ENCODE measurements around the gene TSPAN5. TPM values are rescaled to one million over a fixed set of nuclear protein-coding genes. Genes with fewer than 3 reads are reported as not detected.

Gene TSPAN5
- total RNA-seq, 1 experiment from 2014 or later: 41.8 TPM

- H3K27me3 ChIP-seq (ENCODE audit: low read length): no peaks in the 10 kb centered on the region
- DNase-seq: no peak
- H2AFZ ChIP-seq (ENCODE audit: low read length): no peak overlapping the region
- H3K9ac ChIP-seq (ENCODE audit: low read length): no peak overlapping the region
- no peaks in the 10 kb centered on the region for H3K79me2 ChIP-seq (ENCODE audit: low read length)
- no peak for ATAC-seq
- no peaks in the 10 kb centered on the region for H3K9me2 ChIP-seq (replicated peaks; ENCODE audit: low read length)
- no peaks in the 10 kb centered on the region for H3K36me3 ChIP-seq (ENCODE audit: low read depth, low read length)
- TF ChIP-seq EZH2phosphoT487 (IDR thresholded peaks at IDR 0.05; ENCODE audit: borderline replicate concordance, low read length): no peak
- no peak for TF ChIP-seq CTCF (conservative IDR thresholded peaks at IDR 0.05; ENCODE audit: low read depth, low read length)
- no peak for TF ChIP-seq EZH2 (IDR thresholded peaks at IDR 0.05; ENCODE audit: low read length, unreplicated experiment)
- no peaks in the 10 kb centered on the region for H3F3A ChIP-seq (ENCODE audit: low read length, unreplicated experiment)
- POLR2A ChIA-PET (ENCODE audit: unreplicated experiment): no interaction called here
- CTCF ChIA-PET: no interaction called here
- no peak overlapping the region for H3K4me2 ChIP-seq (ENCODE audit: low read length)
- H4K20me1 ChIP-seq (ENCODE audit: low read length): no peaks in the 10 kb centered on the region
- H3K27ac ChIP-seq (ENCODE audit: low read length): no peak overlapping the region
- H3K4me1 ChIP-seq (ENCODE audit: insufficient read depth, low read length): peaks cover 8% of the 10 kb centered on the region
- no peak overlapping the region for H3K4me3 ChIP-seq (ENCODE audit: low read length)
- intact Hi-C loops (cut with micrococcal nuclease): loop anchor here (5.0 kb wide), 1 partner anchor 33 kb away; no protein-coding TSS in a partner anchor
- no peaks in the 10 kb centered on the region for H3K9me3 ChIP-seq (ENCODE audit: low read length)
- no TSS peak for BruUV-seq (replicated peaks)
These were observed 31.2 kb upstream of the TSPAN5 start for GRCh38 chr4:98689507-98690174.

- no peak overlapping the region for H3K4me3 ChIP-seq (ENCODE audit: low read length)
- H3K4me1 ChIP-seq (ENCODE audit: insufficient read depth, low read length): peaks cover 8% of the 10 kb centered on the region
- no peak overlapping the region for H2AFZ ChIP-seq (ENCODE audit: low read length)
- no peak for TF ChIP-seq EZH2 (IDR thresholded peaks at IDR 0.05; ENCODE audit: low read length, unreplicated experiment)
- no peak for TF ChIP-seq CTCF (conservative IDR thresholded peaks at IDR 0.05; ENCODE audit: low read depth, low read length)
- no peak for TF ChIP-seq EZH2phosphoT487 (IDR thresholded peaks at IDR 0.05; ENCODE audit: borderline replicate concordance, low read length)
- H3K79me2 ChIP-seq (ENCODE audit: low read length): no peaks in the 10 kb centered on the region
- no peaks in the 10 kb centered on the region for H3K36me3 ChIP-seq (ENCODE audit: low read depth, low read length)
- no peak overlapping the region for H3K27ac ChIP-seq (ENCODE audit: low read length)
- ChIA-PET POLR2A (ENCODE audit: unreplicated experiment) (no interaction called here), CTCF (no interaction called here)
- intact Hi-C loops (cut with micrococcal nuclease): loop anchor here (5.0 kb wide), 1 partner anchor 34 kb away; no protein-coding TSS in a partner anchor
- no peak overlapping the region for H3K9ac ChIP-seq (ENCODE audit: low read length)
- no peaks in the 10 kb centered on the region for H3K27me3 ChIP-seq (ENCODE audit: low read length)
- H3K4me2 ChIP-seq (ENCODE audit: low read length): peak overlapping the region; percentile 18; the same call in 1 of the 2 replicates
- ATAC-seq (peak; percentile 62), DNase-seq (peak; percentile 47)
- BruUV-seq (replicated peaks): no TSS peak
- H3K9me2 ChIP-seq (replicated peaks; ENCODE audit: low read length): no peaks in the 10 kb centered on the region
- H3F3A ChIP-seq (ENCODE audit: low read length, unreplicated experiment): no peaks in the 10 kb centered on the region
- no peaks in the 10 kb centered on the region for H4K20me1 ChIP-seq (ENCODE audit: low read length)
- no peaks in the 10 kb centered on the region for H3K9me3 ChIP-seq (ENCODE audit: low read length)
These were observed 30.2 kb upstream of the TSPAN5 start for GRCh38 chr4:98688411-98689290.
